NT2/D1 (cell line): ENCODE results near the gene HSPA12B.

Source experiments
- DNase-seq: peaks from one replicate; pipeline ENCODE4 v3.0.0-alpha.2; 2011; ENCODE audit warnings: low read depth, low spot score
- H3K27me3 ChIP-seq: 2 replicates; pipeline ENCODE4 v1.6.0; 2011; ENCODE audit warnings: mild to moderate bottlenecking; ENCODE audit not compliant: insufficient read length, insufficient read depth
- H3K36me3 ChIP-seq: 2 replicates; pipeline ENCODE4 v1.6.1; 2011; ENCODE audit warnings: mild to moderate bottlenecking, low read length, mixed read lengths; ENCODE audit not compliant: insufficient read depth, insufficient read length
- H3K4me1 ChIP-seq: 2 replicates; pipeline ENCODE4 v1.5.1; 2011; ENCODE audit not compliant: insufficient read depth, insufficient read length
- H3K4me3 ChIP-seq: 2 replicates; pipeline ENCODE4 v1.5.1; 2011; ENCODE audit warnings: low read depth; ENCODE audit not compliant: insufficient read length
- H3K9ac ChIP-seq: 2 replicates; pipeline ENCODE4 v1.6.0; 2011; ENCODE audit warnings: low read depth; ENCODE audit not compliant: insufficient read length
- H3K9me3 ChIP-seq: 2 replicates; pipeline ENCODE4 v1.5.1; 2011; ENCODE audit warnings: mild to moderate bottlenecking, low read length; ENCODE audit not compliant: insufficient read depth
- SUZ12 ChIP-seq: IDR thresholded peaks from 2 replicates; pipeline ENCODE4 v1.6.1; 2011; ENCODE audit not compliant: insufficient read length, insufficient read depth; ENCODE audit errors: extremely low read depth
- YY1 ChIP-seq: IDR thresholded peaks from 2 replicates; pipeline ENCODE4 v1.6.1; 2011; ENCODE audit not compliant: insufficient read length, insufficient read depth
- ZNF274 ChIP-seq: IDR thresholded peaks from 2 replicates; pipeline ENCODE4 v1.6.1; 2011; ENCODE audit warnings: mild to moderate bottlenecking, low read depth, low read length

The HSPA12B gene

GRCh38 chr20:3705491-3705969, 27.0 kb upstream of the HSPA12B start:
- no peaks in the 10 kb centered on the region for H3K27me3 ChIP-seq
- TF ChIP-seq ZNF274 = no peak
- no peak for TF ChIP-seq YY1
- no peak for TF ChIP-seq SUZ12
- DNase-seq = no peak
- H3K36me3 ChIP-seq = no peaks in the 10 kb centered on the region
- no peaks in the 10 kb centered on the region for H3K9me3 ChIP-seq
- no peak overlapping the region for H3K4me3 ChIP-seq
- H3K9ac ChIP-seq = no peak overlapping the region
- H3K4me1 ChIP-seq = peaks cover 1% of the 10 kb centered on the region

GRCh38 chr20:3705970-3706739, 26.3 kb upstream of the HSPA12B start:
- H3K4me3 ChIP-seq = no peak overlapping the region
- no peaks in the 10 kb centered on the region for H3K36me3 ChIP-seq
- H3K9me3 ChIP-seq = no peaks in the 10 kb centered on the region
- no peak for DNase-seq
- H3K27me3 ChIP-seq = no peaks in the 10 kb centered on the region
- TF ChIP-seq SUZ12 (no peak), ZNF274 (no peak), YY1 (no peak)
- H3K9ac ChIP-seq = no peak overlapping the region
- peaks cover 2% of the 10 kb centered on the region for H3K4me1 ChIP-seq

GRCh38 chr20:3706774-3707507, 25.5 kb upstream of the HSPA12B start:
- no peaks in the 10 kb centered on the region for H3K9me3 ChIP-seq
- H3K9ac ChIP-seq = no peak overlapping the region
- peaks cover 2% of the 10 kb centered on the region for H3K4me1 ChIP-seq
- no peaks in the 10 kb centered on the region for H3K27me3 ChIP-seq
- no peak overlapping the region for H3K4me3 ChIP-seq
- H3K36me3 ChIP-seq = no peaks in the 10 kb centered on the region
- no peak for DNase-seq
- TF ChIP-seq ZNF274 (no peak), SUZ12 (no peak), YY1 (no peak)

- TF ChIP-seq YY1 = no peak
- TF ChIP-seq ZNF274 = no peak
- TF ChIP-seq SUZ12 = no peak
- H3K36me3 ChIP-seq = no peaks in the 10 kb centered on the region
- no peaks in the 10 kb centered on the region for H3K27me3 ChIP-seq
- no peak overlapping the region for H3K4me3 ChIP-seq
- H3K4me1 ChIP-seq = peaks cover 2% of the 10 kb centered on the region
- no peak overlapping the region for H3K9ac ChIP-seq
- no peaks in the 10 kb centered on the region for H3K9me3 ChIP-seq
- no peak for DNase-seq
These were observed 25.0 kb upstream of the HSPA12B start for GRCh38 chr20:3707508-3707899.

- no peak for DNase-seq
- no peak overlapping the region for H3K9ac ChIP-seq
- no peak overlapping the region for H3K4me3 ChIP-seq
- no peaks in the 10 kb centered on the region for H3K27me3 ChIP-seq
- peaks cover 2% of the 10 kb centered on the region for H3K4me1 ChIP-seq
- TF ChIP-seq YY1 = no peak
- no peak for TF ChIP-seq ZNF274
- TF ChIP-seq SUZ12 = no peak
- no peaks in the 10 kb centered on the region for H3K9me3 ChIP-seq
- H3K36me3 ChIP-seq = no peaks in the 10 kb centered on the region
These were observed 22.4 kb upstream of the HSPA12B start for GRCh38 chr20:3710011-3710466.

- Histone ChIP-seq H3K9me3 (no peaks in the 10 kb centered on the region), H3K27me3 (no peaks in the 10 kb centered on the region), H3K36me3 (no peaks in the 10 kb centered on the region), H3K4me1 (peaks cover 2% of the 10 kb centered on the region), H3K4me3 (no peak overlapping the region), H3K9ac (no peak overlapping the region)
- TF ChIP-seq SUZ12 (no peak), YY1 (no peak), ZNF274 (no peak)
- DNase-seq = peak; percentile 44
These were observed 21.6 kb upstream of the HSPA12B start for GRCh38 chr20:3710703-3711483.
